Right lobe of liver (tissue), 6 donors: ENCODE data around the gene NADSYN1. TPM values are rescaled to one million over a fixed set of nuclear protein-coding genes. Genes with fewer than 3 reads are reported as not detected.

Experiments
- ATAC-seq, 4 donors: fragments of 200-7000 bp; cut with Tn5 transposase; one replicate each; pipeline ENCODE4 v1.9.1; 2020; ENCODE audit warnings: mild to moderate bottlenecking in 4 of 4, moderate library complexity in 4 of 4
- DNase-seq, 3 donors: peaks; one replicate each; pipeline ENCODE4 v3.0.0-alpha.2; 2020
- H3K27ac ChIP-seq, 3 donors: fragments of 200-600 bp; one replicate each; pipeline ENCODE4 v1.8.0; 2022
- H3K27me3 ChIP-seq, 2 donors: fragments of 200-600 bp; one replicate each; pipeline ENCODE4 v1.8.0; 2022
- H3K36me3 ChIP-seq, 4 donors: fragments of 200-600 bp; sonication (generic) in 1 of 4; one replicate each; pipeline versions ENCODE4 v1.5.1 to v1.8.0; 2017 to 2022; ENCODE audit warnings: control low read depth in 1 of 4
- H3K4me1 ChIP-seq, 4 donors: fragments of 200-600 bp; sonication (generic) in 1 of 4; one replicate each; pipeline versions ENCODE4 v1.5.1 to v1.8.0; 2017 to 2022; ENCODE audit warnings: control low read depth in 1 of 4
- H3K4me3 ChIP-seq, 3 donors: fragments of 200-600 bp; one replicate each; pipeline ENCODE4 v1.8.0; 2022
- H3K9me3 ChIP-seq, 4 donors: fragments of 200-600 bp; sonication (generic) in 1 of 4; one replicate each; pipeline versions ENCODE4 v1.5.1 to v1.8.0; 2017 to 2022; ENCODE audit warnings: control low read depth in 1 of 4
- CTCF ChIP-seq, 4 donors: fragments of 200-600 bp in 3 of 4; fragments of 450-650 bp in 1 of 4; IDR thresholded peaks; one replicate each; pipeline versions ENCODE4 v1.5.1 to v1.8.0; 2016 to 2022; ENCODE audit warnings: antibody characterized with exemption in 4 of 4, mild to moderate bottlenecking in 2 of 4
- POLR2A ChIP-seq: fragments of 450-650 bp; IDR thresholded peaks from one replicate; pipeline ENCODE4 v1.6.1; 2017; ENCODE audit warnings: antibody characterized with exemption, mild to moderate bottlenecking
- WGBS: methylation state at CpG from one replicate; pipeline ENCODE4 v1.1.6; 2018; ENCODE audit warnings: low coverage, low lambda C conversion rate; ENCODE audit not compliant: insufficient coverage; ENCODE audit errors: missing lambda C conversion rate; 5-methylcytosine and 5-hydroxymethylcytosine counted together
- intact Hi-C, 2 donors: fragments of 100-400 bp; cut with DNase I; formaldehyde crosslinking; loops; one replicate each; pipeline versions ENCODE4 v1.11.2 to v1.14.1; 2022
- total RNA-seq, 6 experiments: library from RNA; depleted of rRNA in 2 of 6; stranded (reverse); fragments of >200 nt in 2 of 6; fragmentation: NEBNext Ultra II Directional in 3 of 6; extraction: Animal tissue kit (Norgen Biotek cat#: 25700) in 3 of 6; gene quantifications; one replicate each; pipeline versions ENCODE4 v1.1.0 to v1.2.4, GENCODE V29; 2016 to 2023
- donor health status: DM: no; HTN: yes; CAD: no.
- donor health status: DM: no; HTN: no; CAD: no.
- donor health status: DM: no; HTN: no; CAD: no.
- donor health status: DM: no; HTN: yes; CAD: no.
- donor health status: DM: no; HTN: yes; CAD: no.

The NADSYN1 gene
- total RNA-seq, 6 experiments from 2014 or later: 26.4 to 54.7 (median 35.4) TPM

- H3K4me1 ChIP-seq: no peaks in the 10 kb centered on the region
- no peak overlapping the region for H3K4me3 ChIP-seq
- no peak for TF ChIP-seq POLR2A
- TF ChIP-seq CTCF (IDR thresholded peaks at IDR 0.05): no peak
- no peak for DNase-seq
- intact Hi-C loops: no loop called here
- no peaks in the 10 kb centered on the region for H3K27me3 ChIP-seq
- no peaks in the 10 kb centered on the region for H3K36me3 ChIP-seq
- 91% methylated on average over 6 of the region's 15 CpGs for WGBS
- no peaks in the 10 kb centered on the region for H3K9me3 ChIP-seq
- ATAC-seq: no peak
- H3K27ac ChIP-seq: no peak overlapping the region
Observed at GRCh38 chr11:71542879-71543777, 90.1 kb downstream of the NADSYN1 start.

DNA sequence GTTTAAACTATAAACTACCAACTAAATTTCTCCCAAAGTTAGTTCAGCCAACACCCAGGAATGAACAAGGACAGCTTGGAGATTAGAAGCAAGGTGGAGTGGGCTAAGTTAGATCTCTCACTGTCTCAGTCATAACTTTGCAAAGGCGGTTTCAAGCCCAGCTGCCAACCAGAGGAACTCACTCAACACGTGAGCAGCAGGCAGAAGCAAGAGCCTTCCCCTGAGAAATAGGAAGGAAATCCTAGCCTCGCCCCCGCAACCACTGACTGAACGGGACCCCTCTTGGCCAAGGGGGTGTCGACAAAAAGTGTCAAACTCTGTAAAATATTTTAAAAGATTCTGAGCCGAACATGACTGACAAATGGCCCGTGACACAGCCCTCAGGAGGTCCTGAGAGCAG lies 90.9 kb downstream of the NADSYN1 start:
- intact Hi-C loops: no loop called here
- H3K4me3 ChIP-seq: no peak overlapping the region
- TF ChIP-seq CTCF (IDR thresholded peaks at IDR 0.05) (no peak), POLR2A (no peak)
- no peak for DNase-seq
- no peaks in the 10 kb centered on the region for H3K4me1 ChIP-seq
- no peak for ATAC-seq
- no peak overlapping the region for H3K27ac ChIP-seq
- 62% methylated on average over 5 of the region's 8 CpGs for WGBS
- no peaks in the 10 kb centered on the region for H3K36me3 ChIP-seq
- no peaks in the 10 kb centered on the region for H3K27me3 ChIP-seq
- H3K9me3 ChIP-seq: no peaks in the 10 kb centered on the region

DNA sequence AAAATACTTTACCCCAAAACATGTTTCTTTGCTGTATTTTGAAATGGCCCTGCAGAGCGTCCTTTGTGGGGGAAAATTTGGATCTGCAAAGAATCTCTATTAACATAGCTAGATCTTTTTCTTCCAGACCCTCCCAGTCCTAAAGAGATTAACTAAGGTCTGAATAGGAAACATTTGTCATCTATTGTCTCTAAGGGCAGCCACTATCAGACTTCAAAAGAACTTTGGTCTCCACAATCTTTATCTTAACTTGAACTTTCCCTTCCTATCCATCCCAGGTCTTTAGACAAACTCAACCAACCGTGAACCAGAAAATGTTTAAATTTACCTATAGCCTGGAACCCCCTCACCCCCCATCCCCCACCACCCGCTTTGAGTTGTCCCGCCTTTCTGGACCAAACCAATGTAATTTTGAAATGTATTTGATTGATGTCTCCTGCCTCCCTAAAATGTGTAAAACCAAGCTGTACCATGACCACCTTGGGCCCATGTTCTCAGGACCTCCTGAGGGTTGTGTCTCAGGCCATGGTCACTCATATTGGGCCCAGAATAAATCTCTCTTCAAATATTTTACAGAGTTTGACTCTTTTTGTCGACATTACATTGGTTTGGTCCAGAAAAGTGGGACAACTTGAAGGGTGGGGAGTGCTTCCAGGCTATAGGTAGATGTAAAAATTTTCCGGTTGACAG lies 91.7 kb downstream of the NADSYN1 start:
- intact Hi-C loops: no loop called here
- Histone ChIP-seq H3K4me3 (no peak overlapping the region), H3K27ac (no peak overlapping the region), H3K27me3 (no peaks in the 10 kb centered on the region), H3K9me3 (no peaks in the 10 kb centered on the region), H3K36me3 (no peaks in the 10 kb centered on the region), H3K4me1 (no peaks in the 10 kb centered on the region)
- WGBS: 86% methylated on average over 6 of the region's 6 CpGs
- ATAC-seq (no peak), DNase-seq (no peak)
- TF ChIP-seq CTCF (IDR thresholded peaks at IDR 0.05) (no peak), POLR2A (no peak)

DNA sequence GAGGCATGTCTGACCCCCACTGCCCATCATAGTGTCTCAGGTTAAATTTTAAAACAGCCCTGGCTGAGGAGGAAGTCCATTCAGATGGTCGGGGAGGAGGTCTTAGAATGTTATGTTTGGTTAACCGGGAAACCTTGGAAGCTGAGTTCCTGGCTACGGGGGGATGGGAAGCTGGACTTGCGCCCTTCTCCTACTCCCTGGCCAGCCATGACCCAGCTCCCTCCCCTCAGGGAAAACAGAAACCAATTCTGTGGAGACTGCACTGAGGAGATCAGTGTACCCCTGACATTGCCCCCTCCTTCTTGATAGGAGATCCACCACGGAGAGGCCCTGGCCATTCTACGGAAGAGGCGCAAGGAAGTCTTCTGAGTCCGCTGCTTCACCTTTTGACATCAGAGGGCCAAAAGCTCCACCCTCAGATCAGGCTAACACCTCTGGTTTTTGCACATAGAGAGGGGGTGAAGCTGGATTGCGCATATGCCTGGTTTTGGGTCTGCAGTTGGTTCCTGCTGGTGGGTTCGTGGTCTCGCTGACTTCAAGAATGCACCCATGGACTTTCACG lies 92.5 kb downstream of the NADSYN1 start:
- no peaks in the 10 kb centered on the region for H3K36me3 ChIP-seq
- WGBS: 100% methylated on average over 3 of the region's 12 CpGs
- ATAC-seq (peak in 3 of 4 donors; percentile 39 to 57 (median 48)), DNase-seq (no peak)
- H3K4me3 ChIP-seq: no peak overlapping the region
- no peak for TF ChIP-seq CTCF (IDR thresholded peaks at IDR 0.05)
- no peak overlapping the region for H3K27ac ChIP-seq
- H3K27me3 ChIP-seq: no peaks in the 10 kb centered on the region
- H3K9me3 ChIP-seq: no peaks in the 10 kb centered on the region
- H3K4me1 ChIP-seq: no peaks in the 10 kb centered on the region
- intact Hi-C loops: no loop called here
